GM21576 (cell line): ENCODE measurements around the gene VLDLR.

Source experiments
- ATAC-seq: cut with Tn5 transposase; IDR thresholded peaks from one replicate; pipeline ENCODE4 v1.9.1; 2021; ENCODE audit warnings: mild to moderate bottlenecking, moderate library complexity; ENCODE audit not compliant: unreplicated experiment

The VLDLR gene

DNA sequence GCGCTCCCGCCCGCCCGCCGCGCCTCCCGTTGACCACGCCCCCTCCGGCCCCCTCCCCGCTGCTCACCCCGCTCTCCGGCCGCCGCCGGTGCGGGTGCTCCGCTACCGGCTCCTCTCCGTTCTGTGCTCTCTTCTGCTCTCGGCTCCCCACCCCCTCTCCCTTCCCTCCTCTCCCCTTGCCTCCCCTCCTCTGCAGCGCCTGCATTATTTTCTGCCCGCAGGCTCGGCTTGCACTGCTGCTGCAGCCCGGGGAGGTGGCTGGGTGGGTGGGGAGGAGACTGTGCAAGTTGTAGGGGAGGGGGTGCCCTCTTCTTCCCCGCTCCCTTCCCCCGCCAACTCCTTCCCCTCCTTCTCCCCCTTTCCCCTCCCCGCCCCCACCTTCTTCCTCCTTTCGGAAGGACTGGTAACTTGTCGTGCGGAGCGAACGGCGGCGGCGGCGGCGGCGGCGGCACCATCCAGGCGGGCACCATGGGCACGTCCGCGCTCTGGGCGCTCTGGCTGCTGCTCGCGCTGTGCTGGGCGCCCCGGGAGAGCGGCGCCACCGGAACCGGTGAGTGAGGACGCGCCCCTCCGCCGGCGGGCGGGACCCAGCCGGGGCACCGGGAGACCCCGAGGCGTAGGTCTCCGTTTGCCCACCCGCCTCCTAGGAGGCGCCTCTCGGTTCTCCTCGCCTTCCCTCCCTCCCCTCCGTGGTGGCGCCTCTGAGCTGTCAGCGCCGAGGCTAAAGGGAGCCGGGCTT is at the start of gene VLDLR:
Gene VLDLR, plus strand, starts transcription at position 66 of the 739 bp plus-strand sequence. Its CDS starts 403 bp downstream, at position 469.
- ATAC-seq = peak; percentile 39

DNA sequence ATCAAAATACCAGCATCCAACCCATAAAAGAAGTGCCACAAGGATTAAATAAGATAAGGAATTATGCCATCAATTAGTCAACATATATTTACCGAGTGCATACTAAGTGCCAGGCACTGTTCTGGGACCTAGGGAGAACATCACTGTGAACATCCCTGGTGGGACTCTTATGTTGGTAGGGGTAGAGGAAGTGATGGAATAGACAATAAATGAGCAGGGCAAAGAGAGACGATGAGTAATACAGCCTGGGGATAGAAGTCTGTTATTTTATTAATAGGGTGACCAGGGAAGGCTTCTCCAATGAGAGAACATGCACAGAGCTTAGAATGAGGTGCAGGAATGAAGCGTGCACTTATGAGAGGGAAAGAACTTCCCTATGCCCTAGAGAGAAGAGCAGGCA is 47.4 kb upstream of the VLDLR start:
- ATAC-seq = no peak

DNA sequence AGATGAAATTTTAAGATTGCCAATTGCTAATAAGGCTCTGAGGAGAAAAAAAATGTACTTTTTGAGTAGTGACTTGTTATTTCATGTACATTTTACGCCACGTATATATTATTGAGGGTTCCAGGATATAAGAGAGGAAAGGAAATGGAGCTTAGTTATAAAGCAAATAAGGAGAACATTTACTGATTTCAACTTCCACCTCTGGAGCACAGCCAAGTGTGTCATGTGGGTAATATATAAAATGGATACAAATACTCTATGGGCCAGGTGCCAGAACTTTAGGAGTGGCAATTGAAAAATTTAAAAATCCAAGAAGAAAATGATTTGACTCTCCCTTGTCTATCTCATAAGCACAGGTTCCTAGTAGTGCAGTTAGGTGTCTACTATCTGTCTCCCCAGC is 45.0 kb upstream of the VLDLR start:
- ATAC-seq = no peak

DNA sequence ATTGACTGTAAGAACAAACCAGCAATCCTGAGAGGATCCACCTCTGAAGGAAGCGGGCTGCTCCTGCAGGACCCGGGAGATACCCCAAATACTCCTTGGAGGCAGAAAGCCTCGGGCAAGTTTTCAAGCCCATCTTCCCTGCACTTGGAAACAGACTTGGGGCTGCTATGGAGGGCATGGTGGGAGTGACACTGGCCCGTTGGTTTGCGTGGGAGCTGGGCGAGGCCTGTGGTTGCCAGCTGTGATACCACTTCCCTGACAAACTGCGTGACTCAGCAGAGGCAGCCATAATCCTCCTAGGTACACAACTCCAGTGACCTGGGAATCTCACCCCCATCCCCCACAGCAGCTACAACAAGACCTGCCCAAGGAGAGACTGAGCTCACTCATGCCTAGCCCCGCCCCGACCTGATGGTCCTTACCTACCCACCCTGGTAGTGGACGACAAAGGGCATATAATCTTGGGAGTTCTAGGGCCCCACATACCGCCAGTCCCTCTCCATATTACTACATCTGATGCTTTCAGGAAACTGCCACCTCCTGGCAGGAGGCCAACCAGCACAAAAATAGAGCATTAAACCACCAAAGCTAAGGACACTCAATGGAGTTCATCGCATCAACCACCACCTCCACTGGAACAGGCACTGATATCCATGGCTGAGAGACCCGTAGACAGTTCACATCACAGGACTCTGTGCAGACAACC is 38.1 kb upstream of the VLDLR start:
- ATAC-seq = no peak

DNA sequence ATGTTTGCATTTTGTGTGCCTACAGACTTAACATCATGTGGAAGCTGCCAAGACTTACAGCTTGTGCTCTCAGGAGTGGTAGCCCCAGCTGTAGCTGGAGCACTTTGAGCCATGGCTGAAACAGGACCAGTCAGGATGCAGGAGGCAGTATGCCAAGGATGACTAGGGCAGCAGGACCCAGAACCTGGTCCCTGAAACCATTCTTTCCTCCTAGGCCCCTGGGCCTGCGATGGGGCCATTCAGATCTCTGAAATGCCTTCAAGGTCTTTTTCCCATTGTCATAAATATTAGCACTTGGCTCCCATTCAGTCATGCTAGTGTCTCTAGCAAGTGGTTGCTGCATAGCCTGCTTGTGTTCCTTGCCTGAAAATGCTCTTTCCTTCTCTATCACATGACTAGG is 29.6 kb upstream of the VLDLR start:
- no peak for ATAC-seq

DNA sequence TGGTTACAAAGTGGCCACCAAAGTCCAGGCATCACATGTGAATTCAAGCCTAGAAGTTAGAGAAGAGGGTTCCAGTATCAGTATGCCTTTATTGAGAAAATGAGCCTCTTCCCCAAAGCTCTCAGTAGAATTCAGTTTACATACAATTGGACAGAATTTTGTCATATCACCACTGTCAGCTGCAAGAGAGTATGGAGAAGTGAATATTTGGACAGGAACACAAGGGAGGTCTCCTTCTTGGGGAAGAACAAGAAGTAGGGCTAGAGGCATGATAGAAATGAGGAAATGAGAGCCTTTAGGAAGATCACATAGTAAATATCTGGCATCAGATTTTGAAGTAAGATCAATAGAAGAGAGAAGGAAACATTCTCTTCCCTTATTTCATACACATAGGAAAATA is 27.8 kb upstream of the VLDLR start:
- ATAC-seq = no peak

DNA sequence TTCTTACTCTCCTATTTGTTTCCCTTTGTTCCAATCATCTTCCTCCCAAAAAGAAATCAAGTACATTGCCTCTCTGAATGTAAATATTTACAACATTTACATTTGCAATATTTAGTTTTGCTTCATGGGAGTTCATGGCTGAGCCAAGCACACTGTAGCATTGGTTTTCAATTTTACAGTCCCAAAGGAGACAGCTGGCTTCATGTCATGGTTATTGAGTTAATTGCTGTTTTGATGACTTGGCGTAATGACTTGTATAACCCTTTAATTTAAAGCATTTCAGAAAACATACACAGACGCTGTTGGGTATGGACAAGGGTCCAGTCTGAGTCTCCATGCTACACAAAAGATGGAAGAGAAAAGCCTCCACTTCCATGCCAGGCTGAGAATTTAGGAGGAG is 25.6 kb upstream of the VLDLR start:
- ATAC-seq = no peak

DNA sequence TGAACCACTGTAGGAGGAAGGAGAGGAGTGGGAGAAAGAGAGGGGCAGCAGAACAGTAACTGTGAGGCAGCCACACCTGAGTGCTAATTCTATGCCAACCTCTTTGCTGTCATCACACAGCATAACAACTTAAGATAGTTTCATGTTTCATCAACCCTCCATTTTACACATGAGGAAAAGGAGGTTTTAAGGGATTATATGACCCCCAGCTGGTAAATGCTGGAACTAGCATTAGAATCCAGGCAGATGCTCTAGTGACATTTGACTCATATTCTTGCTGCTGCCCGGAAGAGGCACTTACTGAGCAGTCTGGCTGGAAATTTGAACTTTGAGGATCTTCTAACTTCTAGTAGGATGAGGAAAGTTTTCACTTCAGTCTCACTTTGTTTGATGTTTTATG is 24.1 kb upstream of the VLDLR start:
- ATAC-seq = no peak

DNA sequence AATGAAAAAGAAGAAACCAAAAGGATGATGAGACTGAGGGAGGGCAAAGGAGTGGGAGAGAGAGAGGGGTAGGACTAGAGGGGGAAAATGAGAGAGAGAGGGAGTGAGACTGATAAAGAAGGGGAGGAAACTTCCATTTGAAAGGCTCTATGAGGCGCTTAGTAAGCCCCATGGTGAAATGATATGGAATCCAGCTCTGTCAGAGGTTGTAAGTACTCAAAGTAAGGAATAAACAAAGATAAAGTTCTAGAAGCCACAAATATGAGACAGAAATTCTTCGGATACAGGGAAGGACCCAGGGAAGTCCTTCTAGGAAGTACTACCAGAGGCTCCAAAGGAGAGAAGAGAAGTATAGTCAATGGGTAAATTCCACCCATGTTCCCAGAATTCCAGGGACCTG is 21.7 kb upstream of the VLDLR start:
- ATAC-seq = no peak

DNA sequence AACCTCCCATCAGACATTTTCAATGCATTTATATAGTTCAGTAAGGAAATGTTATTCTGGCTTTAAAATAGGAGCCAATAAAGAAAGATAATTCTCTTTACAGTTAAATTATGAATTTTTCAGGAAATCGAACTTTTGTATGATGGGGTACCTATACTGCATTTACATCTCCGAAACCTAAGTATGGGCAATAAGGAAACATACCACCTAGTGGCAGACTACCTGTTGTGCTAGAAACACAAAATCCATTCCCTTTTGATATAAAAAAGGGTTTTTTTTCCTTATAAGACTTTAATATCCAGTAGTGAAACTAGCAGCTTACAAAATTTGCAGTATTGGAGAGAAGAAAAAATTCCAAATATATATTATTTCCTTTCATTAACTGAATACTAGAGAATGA is 21.3 kb upstream of the VLDLR start:
- no peak for ATAC-seq

DNA sequence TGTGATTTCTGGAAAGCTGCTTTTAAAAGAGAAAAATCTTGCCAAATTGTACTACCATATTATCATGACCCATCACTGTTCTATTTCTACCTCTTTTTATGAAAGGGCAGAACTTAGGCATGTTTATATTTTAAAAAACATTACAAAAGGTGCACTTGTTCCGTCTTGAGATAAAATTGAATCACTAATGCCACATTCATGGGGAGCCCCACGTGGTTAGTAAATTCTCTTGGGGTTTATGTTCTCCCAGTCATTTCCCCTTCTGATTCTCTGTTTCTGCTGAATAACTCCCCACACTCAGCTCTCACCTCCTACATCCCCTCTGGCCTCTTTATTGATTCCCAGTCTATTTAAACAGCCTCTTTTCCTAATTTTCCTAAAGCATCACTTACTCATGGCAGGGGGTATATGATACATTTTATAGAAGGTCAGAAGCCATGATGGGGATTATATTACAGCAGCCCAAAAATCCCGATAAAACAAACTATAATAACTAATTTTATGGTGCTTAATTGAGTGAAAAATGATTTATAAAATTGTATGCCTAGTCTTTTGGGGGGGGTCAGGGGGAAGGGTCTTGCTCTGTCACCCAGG is 19.7 kb upstream of the VLDLR start:
- no peak for ATAC-seq

DNA sequence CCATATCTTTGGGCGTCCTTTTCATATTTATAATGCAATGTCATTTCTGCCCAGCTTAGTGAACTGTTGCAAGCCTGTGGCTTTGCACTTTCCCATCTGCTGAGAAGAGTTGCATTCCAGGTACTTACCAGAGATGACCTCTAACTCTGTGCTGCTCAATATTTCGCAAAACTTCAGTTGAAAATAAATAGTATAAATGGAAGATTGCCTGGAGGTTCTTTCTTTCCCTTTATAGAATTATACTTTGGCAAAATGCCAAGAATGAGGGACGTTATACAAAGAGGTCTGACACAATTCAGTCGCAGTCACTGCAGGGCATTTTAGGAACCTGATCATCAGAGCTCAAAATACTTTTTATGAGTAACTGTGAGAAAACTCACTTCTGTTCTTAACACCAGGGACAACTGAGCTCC is 18.9 kb upstream of the VLDLR start:
- ATAC-seq = peak; percentile 68

DNA sequence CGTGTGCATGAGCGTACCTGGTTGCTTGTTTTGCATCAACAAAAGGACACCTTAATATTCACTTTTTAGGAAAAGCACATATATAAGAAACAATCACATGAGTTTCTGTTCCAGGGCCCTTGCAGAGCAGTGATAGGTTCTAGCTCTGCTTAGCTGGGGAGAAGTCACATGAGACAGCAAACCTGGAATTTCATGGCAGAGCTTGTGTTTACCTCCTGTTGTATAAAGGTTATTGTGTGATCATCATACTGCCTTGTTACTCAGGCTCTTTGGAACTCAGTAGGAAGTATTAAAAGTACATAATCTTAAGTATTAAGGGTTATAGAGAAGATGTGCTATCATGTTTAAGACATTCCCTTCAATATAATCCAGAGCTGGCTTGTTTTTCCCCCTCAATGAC is 18.0 kb upstream of the VLDLR start:
- ATAC-seq = no peak

DNA sequence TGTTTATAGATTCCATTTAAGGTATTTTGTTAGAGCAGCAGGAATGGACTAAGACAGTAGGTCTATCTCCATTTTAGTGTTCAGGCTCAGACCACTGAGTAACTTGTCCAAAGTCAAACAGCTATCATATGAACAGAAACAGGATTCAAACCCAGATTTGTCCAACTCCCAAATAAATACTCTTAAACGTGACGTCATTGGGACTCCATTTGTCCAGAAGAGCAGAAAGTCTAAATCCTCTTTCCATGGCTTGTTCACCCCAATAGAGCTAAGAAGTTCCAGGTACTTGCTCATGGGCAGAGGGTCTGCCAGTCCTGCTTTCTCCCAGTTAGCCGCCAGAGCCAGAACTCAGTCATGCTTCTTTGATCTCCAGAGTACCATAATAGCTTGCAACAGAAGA is 16.3 kb upstream of the VLDLR start:
- no peak for ATAC-seq

DNA sequence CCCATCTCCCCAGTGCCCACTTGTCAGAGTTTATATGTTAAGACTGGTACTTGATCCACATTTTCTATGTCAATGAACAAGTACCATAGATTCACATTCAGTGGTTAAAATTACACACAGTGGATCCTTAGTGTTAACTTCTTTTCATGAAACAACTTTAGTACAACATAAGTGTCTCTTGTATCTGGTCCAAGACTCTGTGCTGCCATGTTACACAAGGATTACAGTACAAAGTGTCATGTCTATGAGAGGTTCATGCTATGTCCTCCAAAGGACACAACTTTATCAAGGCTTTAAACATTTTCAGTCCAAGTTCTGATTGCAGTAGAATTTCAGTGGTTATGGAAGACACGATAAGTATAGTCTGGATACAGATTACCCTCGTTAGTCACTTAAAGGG is 13.3 kb upstream of the VLDLR start:
- no peak for ATAC-seq

DNA sequence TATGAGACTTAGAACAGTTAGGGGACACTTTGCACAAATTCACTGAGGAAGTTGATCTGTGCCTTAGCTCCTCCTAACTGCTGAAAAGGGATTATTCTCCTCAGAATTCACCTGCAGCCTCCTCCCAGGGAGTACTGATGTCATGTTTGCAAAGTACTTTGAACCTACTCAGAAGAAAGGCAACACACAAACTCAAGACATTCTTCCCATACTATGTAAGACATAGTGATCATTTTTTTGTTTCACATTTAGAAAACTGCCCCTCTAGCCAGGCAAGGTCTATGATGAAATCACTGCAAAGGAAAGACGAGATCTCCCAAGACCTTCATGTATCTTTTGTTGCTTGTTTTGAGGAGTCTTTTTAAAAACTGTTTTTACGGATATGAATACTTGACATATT is 10.6 kb upstream of the VLDLR start:
- ATAC-seq = no peak

DNA sequence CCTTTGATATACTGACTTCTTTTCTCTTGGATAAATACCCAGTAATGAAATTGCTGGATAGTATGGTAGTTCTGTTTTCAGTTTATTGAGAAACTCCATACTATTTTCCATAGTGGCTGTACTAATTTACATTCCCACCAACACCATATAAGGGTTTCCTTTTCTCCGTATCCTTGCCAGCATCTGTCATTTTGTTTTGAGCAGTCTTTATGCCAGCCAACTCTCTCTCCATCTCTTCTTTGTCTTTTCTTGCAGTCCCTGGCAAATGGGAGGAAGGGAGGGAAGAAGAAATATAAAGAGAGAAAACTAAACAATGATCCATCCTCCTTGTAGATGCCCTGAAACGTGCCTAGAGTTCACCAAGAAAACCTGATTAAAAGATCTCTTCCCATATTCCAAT is 9.6 kb upstream of the VLDLR start:
- ATAC-seq = no peak

DNA sequence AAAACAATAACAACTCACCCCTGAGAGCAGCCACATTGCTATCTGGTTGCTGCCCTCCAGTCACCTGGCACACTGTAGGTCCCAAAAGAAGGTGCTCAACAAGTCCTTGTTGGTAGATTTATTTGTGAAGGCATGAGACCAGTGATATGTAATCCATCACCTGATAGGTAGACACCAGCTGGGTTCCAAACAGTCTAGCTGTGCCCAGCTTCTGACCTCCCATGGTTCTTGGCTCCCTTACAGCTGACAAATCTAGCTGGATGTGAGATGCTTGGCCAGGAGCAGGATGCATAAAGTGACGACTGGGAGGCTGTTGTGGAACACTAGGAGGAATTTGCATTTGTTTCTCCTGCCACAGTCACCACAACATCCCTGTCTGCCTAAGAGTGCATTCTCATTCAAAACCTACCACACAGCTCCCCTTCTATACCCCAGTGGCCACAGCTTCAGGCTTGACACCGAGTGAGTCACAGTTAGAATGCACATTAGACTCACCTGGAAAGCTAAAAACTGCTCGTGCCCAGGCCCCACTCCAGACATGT is 7.8 kb upstream of the VLDLR start:
- ATAC-seq = no peak

DNA sequence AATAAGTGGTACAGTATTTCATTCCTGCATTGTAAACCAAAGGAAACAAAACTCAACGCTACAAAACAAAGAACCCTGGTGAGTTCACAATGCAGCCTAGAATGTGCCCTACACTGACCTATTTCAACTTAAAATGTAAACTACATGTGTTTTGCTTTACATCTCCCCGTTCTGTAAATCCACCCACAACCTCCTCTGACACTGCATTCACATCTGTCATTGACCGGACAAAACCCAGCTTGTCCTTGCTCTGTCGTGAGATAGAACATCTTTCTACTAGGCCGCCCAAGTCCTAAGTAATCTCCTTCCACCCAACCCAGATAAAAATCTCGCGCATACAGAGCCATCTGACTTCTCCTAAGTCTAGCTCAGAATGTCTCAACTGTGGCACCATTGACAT is 6.1 kb upstream of the VLDLR start:
- ATAC-seq = no peak

DNA sequence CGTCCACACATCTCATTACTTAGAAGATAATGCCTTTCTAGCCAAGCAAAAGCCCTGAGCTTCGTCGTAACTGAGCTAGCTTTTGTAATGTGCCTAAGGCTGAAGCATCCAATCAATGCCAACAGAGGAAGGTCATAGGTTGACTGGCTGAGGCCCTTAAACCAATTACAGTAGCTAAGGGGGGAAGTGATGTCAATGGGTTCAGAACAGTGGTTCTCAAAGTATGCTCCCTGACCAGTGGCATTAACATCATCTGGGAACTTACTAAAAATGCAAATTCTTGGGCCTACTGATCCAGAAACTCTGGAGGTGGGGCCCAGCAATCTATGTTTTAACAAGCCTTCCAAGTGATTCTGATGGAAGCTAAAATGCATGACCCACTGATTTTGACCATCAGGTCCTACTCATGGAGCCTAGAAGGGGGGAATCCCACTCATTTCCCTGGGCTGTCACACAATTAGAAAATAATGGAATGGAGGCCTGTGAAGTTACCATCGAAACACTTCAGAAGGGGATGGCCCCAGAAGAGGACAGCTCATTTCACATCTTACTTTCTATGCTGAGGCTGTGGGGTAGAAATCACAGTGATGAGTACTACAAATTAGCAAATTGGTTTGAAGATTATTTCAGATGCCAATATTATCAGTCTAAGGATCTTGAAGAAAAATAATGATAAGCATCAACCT is 4.8 kb upstream of the VLDLR start:
- ATAC-seq = peak; percentile 33

DNA sequence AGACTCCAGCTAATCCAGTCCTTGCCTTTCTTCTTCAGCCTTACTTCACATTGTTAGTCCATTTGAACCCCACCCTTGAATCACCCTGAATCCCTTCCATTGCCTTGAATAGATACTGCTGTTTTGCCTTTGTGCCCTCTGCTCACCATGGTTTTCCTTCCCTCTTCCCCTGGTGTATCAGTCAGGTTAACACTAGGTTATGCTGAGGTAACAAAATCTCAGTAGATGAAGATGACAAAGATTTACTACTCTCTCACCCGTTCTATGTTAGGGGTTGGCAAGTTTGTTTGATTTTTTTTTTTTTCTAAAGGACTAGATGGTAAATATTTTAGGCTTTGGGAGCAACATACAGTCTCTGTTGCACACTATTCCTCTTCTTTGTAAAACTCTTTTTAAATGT is 3.3 kb upstream of the VLDLR start:
- no peak for ATAC-seq
